HG02870 (cell line): Measurements from ENCODE around the gene NT5C1A.

ENCODE experiments used
- ATAC-seq: cut with Tn5 transposase; IDR thresholded peaks from one replicate; pipeline ENCODE4 v1.9.1; 2021; ENCODE audit warnings: mild to moderate bottlenecking, moderate library complexity; ENCODE audit not compliant: unreplicated experiment

Gene NT5C1A

GRCh38 chr1:39639305-39640130 is 32.4 kb downstream of the NT5C1A start, which contains the start of gene HEYL:
HEYL (minus strand) TSS chr1:39639643; CDS start chr1:39639625, 18 bp downstream.
- ATAC-seq = no peak

DNA sequence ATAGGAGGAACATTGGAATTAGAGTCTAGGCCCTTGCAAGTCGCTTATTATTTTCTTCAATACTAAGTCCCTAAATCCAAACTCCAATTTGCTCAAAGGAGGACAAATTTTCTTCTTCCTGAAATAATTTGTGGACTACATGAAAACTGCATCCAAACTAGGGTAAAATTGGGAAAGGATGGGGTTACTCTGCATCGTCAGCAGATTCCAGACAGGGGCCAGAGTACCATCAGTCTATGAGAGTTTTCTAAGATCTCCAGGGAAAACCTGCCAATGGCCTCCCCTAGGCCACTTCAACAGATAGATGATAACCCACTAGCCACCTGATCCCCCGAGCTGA is 33.0 kb downstream of the NT5C1A start:
- no peak for ATAC-seq

- no peak for ATAC-seq
These were observed 34.5 kb downstream of the NT5C1A start for GRCh38 chr1:39637361-39637760.

GRCh38 chr1:39635871-39636210 is 36.1 kb downstream of the NT5C1A start:
- ATAC-seq = no peak

- ATAC-seq = no peak
These were observed 36.6 kb downstream of the NT5C1A start for GRCh38 chr1:39635205-39635870.

DNA sequence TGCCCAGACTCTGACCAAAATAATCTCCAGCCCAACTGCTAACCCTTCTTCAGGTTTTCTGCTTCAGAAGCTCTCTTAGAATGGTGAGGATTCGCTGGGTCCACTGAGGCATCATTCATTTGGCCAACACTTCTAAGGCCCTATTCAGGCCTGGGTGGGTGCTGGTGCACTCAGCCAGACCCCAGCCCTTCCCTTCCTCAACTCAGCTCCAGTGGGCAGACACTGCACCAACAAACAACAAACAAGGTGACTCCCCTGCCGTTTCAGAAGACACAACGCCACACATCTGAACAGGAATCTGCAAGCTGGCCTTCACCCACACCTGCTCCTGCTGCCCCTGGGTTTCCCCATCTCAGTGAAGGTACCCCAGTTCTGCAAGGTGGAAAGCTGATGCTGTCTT is 38.5 kb downstream of the NT5C1A start:
- no peak for ATAC-seq

- ATAC-seq = no peak
These were observed 39.1 kb downstream of the NT5C1A start for GRCh38 chr1:39632682-39633417.

DNA sequence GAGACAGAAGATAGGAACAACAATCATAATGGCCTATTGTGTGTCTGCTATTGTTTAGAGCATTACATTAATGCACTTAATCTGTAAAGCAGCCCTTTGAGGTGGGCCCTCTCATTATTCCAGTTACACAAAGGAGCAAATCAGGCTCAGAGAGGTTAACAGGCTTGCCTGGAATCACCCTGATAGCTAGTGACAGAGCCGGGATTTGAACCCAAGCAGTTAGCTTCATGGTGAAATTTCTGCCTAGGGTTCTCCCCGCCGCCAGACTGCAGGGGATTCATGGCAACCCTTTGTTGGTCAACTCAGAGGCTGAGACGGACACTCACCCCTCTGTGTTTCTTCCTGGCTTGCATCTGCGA is 39.6 kb downstream of the NT5C1A start:
- ATAC-seq = no peak

DNA sequence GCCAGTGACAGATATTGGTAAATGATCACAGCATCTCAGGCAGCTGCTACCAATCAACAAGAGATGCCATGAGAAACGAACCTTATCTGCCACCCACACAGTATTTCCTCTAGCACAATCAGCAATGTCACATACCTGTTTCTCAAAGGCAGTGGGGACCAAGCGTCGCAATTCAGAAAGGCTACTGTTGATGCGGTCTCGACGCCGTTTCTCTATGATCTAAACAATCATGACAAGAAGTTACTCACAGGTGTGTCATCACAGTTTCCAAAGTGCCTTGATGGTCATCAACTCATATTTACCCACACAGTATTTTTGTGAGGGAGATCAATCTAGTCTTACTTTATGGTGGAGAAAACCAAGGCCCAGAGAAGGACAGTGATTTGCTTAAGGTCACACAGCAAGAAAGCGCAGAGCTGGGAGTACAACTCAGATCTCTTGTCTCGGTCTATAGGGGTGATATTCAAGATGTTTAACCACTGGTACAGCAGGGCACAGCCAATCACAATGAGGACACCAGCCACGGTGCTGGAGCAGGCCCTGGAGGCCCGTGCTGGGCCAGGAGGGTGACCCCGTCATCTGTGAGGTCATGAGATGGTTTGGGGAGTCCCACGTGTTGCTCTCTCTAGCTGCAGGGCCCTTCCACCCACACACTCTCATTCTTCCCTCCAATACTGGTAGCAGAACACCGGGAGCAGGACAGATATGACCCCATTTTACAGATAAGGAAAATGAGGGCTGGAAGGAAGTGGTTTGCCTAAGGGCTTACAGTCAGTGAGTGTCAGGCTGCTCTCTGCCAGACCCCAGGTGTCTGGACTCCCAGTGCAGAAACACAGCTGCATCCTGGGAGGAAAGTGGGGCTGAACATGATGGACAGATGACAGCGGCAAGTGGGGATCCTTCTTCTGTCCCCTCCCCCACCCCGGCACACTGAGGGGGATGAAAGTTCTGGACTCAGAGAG is 40.3 kb downstream of the NT5C1A start:
- no peak for ATAC-seq

GRCh38 chr1:39628807-39629350 is 43.0 kb downstream of the NT5C1A start:
- ATAC-seq = no peak

GRCh38 chr1:39626646-39627045 is 45.3 kb downstream of the NT5C1A start:
- ATAC-seq = no peak

- no peak for ATAC-seq
These were observed 46.2 kb downstream of the NT5C1A start for GRCh38 chr1:39625462-39626273.

DNA sequence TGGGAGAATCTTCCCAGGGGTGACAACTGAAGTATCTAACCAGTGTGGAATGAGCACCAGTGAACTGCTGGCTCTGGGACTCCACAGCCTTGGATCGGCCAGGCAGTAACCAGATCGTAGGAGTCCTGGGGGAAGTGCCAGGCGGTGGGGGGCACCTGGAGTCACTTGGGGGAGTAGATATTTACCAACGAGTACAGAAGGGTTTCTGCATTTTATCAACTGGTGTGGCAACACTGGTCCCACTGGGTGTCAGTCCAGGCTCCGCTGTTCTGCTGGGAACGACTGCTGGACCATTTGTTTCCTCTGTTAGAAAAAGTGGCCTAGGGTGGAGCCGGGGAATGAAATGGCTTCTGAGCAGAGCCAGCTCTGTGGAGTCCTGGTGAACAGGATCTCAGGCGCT is 46.9 kb downstream of the NT5C1A start:
- no peak for ATAC-seq

- no peak for ATAC-seq
These were observed 48.9 kb downstream of the NT5C1A start for GRCh38 chr1:39623053-39623452.

GRCh38 chr1:39622427-39622826 is 49.5 kb downstream of the NT5C1A start:
- ATAC-seq = no peak

GRCh38 chr1:39620659-39621165 is 51.2 kb downstream of the NT5C1A start:
- ATAC-seq = no peak

GRCh38 chr1:39617488-39618049 is 54.3 kb downstream of the NT5C1A start:
- ATAC-seq = no peak

GRCh38 chr1:39615086-39615673 is 56.7 kb downstream of the NT5C1A start:
- ATAC-seq = no peak

DNA sequence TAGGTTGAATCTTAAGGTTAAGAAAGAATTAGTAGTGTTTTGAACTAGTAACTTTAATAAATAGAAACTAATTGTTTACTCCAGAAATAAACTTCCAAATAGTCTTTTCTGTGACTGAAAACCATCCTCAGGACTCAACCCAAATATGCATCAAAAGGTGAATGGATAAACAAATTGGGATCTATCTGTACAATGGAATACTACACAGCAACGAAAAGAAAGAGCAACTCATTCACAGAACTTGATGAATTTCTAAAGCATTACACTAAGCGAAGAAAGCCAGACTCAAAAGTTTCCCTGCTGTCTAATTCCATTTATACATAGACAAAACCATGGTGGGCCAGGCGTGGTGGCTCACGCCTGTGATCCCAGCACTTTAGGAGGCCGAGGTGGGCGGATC is 57.4 kb downstream of the NT5C1A start:
- no peak for ATAC-seq
